Measurements from ENCODE around the gene F11R.
"Not testable (repeated sequence)": the region's sequence is repeated elsewhere in the genome, so short reads cannot be mapped to it uniquely, and the experiment has no call there.

F11R gene

DNA sequence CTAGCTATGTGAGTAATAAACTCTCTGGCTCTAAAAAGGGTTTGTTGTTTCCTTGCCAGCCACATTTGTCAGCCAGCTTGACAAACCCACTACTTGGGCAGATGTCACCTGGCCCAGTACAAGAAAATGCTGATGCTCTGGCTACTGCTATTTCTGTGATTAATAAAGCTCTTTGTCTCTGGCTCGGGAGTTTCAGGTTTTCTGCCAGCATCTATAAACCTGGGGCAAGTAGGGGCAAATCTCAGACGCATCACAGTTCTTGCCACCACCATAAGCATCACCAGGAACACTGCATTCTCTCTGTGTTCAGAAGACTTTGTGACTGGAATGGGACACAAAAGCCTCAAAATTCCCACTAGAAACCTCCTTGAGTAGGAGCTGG lies 68.8 kb downstream of the F11R start:
- in situ Hi-C loops (cut with HindIII; ENCODE audit: low sequenced_read_pairs) = no loop called here

DNA sequence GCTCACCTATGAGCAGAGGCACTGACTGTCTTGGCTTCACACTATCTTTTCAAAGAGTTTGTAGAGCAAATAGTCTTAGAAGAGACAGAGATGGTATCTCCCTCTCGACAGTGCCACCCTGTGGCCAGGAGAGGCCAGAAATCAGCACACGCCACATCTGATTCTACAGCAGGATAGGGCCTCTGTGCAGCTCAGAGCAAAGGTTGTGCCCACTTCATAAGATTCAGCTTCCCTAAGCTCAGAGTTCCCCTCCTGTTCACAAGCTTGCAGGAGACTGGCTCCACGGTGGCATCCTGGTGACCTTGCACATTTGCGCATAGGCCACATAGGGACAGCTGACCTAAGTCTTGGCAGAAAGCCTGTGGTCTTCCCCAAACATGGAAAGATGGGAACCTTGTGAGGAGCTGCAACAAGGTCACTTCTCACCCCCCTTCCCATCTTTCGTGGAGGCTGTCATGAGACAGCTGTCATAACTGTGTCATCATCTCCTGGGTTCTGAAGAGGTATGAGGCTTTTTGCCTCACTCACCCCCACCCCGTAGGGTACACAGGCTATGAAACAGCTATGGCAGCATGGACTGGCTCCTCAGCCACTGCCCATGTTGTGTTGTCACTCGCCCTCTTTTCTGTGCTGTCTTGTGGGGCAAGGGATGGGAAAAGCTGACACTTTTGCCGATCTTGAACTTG lies 69.4 kb downstream of the F11R start:
- peak; percentile 38 for DNase-seq (ENCODE audit: low read depth, low spot score)
- in situ Hi-C loops (cut with HindIII; ENCODE audit: low sequenced_read_pairs) = no loop called here
- TF ChIP-seq, protein P1, sequence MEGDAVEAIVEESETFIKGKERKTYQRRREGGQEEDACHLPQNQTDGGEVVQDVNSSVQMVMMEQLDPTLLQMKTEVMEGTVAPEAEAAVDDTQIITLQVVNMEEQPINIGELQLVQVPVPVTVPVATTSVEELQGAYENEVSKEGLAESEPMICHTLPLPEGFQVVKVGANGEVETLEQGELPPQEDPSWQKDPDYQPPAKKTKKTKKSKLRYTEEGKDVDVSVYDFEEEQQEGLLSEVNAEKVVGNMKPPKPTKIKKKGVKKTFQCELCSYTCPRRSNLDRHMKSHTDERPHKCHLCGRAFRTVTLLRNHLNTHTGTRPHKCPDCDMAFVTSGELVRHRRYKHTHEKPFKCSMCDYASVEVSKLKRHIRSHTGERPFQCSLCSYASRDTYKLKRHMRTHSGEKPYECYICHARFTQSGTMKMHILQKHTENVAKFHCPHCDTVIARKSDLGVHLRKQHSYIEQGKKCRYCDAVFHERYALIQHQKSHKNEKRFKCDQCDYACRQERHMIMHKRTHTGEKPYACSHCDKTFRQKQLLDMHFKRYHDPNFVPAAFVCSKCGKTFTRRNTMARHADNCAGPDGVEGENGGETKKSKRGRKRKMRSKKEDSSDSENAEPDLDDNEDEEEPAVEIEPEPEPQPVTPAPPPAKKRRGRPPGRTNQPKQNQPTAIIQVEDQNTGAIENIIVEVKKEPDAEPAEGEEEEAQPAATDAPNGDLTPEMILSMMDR (IDR thresholded peaks at IDR 0.05; ENCODE audit: low read depth, low read length) = peak; percentile 72
- no peak overlapping the region for H3K4me3 ChIP-seq (ENCODE audit: low read depth, low read length)

More for the DNA sequence above, 68.8 kb downstream of the F11R start:
- DNase-seq (ENCODE audit: low read depth, low spot score) = no peak
- TF ChIP-seq, protein P1 (IDR thresholded peaks at IDR 0.05; ENCODE audit: low read depth, low read length) = no peak
- H3K4me3 ChIP-seq (ENCODE audit: low read depth, low read length) = no peak overlapping the region

DNA sequence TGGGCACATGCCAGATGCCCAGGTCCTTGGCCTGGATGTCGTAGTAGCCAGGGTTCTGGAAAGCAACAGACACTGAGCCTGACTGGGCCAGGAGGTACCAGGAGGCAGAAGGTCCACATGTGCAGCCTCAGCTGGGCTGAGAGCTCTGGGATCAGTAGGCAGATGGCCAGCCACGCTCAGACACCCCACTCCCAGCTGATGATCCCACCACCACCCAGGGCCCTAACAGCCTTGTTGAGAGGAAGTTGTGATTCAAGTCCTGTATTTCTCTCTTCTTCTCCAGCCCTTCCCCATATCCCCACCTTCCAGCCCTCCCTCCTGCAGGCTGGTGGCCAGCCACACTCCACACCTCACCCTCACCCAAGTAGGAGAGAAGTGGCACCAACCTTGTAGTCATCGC lies 70.3 kb downstream of the F11R start:
- in situ Hi-C loops (cut with HindIII; ENCODE audit: low sequenced_read_pairs) = no loop called here
- no peak overlapping the region for H3K4me3 ChIP-seq (ENCODE audit: low read depth, low read length)
- TF ChIP-seq, protein P1 (IDR thresholded peaks at IDR 0.05; ENCODE audit: low read depth, low read length) = no peak
- DNase-seq (ENCODE audit: low read depth, low spot score) = no peak

DNA sequence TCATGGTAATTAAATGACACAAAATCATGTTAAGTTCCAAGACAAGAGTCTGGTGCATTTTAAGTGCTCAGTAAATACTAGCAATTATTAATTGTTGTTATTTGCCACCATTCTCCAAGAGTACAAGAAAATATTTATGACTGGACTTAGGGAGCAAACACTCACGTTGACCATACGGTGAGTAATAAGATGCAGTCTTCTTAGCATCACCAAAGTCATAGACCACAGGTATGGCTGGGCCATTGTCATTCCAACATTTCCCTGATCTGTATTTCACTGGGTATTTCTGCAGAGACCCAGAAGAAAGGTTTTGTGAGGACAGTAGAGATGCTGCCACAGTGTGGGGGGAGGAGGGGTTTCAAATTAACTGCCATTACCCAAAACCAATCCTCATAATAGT lies 71.1 kb downstream of the F11R start:
- H3K4me3 ChIP-seq (ENCODE audit: low read depth, low read length) = no peak overlapping the region
- TF ChIP-seq, protein P1 (IDR thresholded peaks at IDR 0.05; ENCODE audit: low read depth, low read length) = no peak
- in situ Hi-C loops (cut with HindIII; ENCODE audit: low sequenced_read_pairs) = no loop called here
- DNase-seq (ENCODE audit: low read depth, low spot score) = no peak

DNA sequence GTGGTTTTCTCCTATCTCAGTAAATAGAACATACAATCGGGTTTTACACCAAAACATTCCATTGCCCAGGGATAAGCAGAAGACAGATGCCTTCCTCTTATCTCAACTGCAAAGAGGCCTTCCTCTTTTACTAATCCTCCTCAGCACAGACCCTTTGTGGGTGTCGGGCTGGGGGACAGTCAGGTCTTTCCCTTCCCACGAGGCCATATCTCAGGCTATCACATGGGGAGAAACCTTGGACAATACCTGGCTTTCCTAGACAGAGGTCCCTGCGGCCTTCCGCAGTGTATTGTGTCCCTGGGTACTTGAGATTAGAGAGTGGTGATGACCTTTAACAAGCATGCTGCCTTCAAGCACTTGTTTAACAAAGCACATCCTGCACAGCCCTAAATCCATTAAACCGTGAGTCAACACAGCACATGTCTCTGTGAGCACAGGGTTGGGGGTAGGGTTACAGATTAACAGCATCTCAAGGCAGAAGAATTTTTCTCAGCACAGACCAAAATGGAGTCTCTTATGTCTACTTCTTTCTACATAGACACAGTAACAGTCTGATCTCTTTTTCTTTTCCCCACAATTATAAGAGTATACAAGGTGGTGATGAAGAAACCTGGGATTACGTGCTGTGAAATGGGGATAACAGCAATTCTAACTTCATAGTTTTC lies 71.6 kb downstream of the F11R start:
- in situ Hi-C loops (cut with HindIII; ENCODE audit: low sequenced_read_pairs); DNase-seq (ENCODE audit: low read depth, low spot score); H3K4me3 ChIP-seq (ENCODE audit: low read depth, low read length): not testable (repeated sequence)

DNA sequence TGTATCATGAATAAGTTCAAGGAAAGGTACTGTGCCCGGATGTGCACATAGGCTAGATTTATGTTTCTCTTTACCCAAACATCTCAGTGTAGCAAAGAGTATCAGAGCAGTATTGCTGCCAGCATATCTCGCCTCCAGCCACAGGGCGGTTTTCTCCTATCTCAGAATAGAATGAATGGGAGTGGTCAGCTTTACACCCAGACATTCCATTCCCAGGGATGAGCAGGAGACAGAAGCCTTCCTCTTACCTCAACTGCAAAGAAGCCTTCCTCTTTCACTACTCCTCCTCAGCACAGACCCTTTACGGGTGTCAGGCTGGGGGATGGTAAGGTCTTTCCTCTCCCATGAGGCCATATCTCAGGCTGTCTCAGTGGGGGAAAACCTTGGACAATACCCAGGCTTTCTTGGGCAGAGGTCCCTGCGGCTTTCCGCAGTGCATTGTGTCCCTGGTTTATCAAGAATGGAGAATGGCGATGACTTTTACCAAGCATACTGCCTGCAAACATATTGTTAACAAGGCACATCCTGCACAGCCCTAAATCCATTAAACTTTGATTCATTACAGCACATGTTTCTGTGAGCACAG lies 73.7 kb downstream of the F11R start:
- DNase-seq (ENCODE audit: low read depth, low spot score); in situ Hi-C loops (cut with HindIII; ENCODE audit: low sequenced_read_pairs); H3K4me3 ChIP-seq (ENCODE audit: low read depth, low read length): not testable (repeated sequence)

DNA sequence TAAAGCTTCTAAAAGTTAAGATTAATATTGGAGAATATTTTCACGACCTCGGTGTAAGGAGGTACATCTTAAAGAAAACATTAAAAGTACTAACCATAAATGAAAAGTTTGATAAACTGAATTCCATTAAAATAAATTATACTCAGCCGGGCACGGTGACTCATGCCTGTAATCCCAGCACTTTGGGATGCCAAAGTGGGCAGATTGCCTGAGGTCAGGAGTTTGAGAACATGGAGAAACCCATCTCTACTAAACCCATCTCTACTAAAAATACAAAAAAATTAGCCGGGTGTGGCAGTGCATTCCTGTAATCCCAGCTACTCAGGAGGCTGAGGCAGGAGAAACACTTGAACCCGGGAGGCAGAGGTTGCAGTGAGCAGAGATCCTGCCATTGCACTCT lies 75.1 kb downstream of the F11R start:
- H3K4me3 ChIP-seq (ENCODE audit: low read depth, low read length); in situ Hi-C loops (cut with HindIII; ENCODE audit: low sequenced_read_pairs); DNase-seq (ENCODE audit: low read depth, low spot score): not testable (repeated sequence)

Measured in astrocyte of the spinal cord (primary cell).